Measurements from ENCODE around the gene ATP6V0E2. TPM values are rescaled to one million over a fixed set of nuclear protein-coding genes. Genes with fewer than 3 reads are reported as not detected.

ATP6V0E2 gene
- total RNA-seq, 2 donors from 2014 or later = 15.3 to 16.1 TPM

DNA sequence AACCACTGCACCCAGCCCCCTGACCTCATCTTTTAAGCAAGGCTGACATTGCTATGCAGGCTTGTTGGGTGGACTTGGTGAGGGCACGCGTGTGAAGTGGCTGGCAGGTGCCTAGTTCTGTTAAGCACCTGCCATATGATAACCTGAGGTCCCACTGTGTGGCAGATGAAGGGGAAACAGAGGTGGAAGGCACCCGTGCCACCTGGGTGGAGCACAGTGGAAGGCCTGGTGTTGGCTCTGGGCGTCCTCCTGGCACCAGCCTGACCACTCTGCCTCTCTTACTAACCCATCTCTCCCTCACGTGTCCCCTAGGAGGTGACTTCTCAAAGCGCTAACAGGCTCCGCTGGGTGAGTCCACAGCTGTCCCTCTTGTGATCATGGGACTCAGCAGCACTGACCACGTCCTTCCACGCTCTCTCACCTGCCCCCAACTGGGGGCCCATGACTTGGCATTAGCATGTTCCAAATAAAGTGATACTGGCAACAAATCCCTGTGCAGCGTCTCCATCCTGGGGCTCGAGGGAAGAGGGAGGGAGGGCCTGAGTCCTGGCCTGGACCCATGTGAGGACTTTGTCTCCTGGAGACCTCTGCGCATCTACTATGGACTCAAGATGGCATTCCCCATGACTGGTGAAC is 40.2 kb upstream of the ATP6V0E2 start:
- peaks cover 39% of the 10 kb centered on the region for H3K27me3 Mint-ChIP-seq (ENCODE audit: insufficient read depth)
- 82 to 88% methylated on average over 5 to 12 of the region's 12 CpGs for WGBS, 2 experiments (ENCODE audit: insufficient coverage in 1 of 2, insufficient read length in 1 of 2)

DNA sequence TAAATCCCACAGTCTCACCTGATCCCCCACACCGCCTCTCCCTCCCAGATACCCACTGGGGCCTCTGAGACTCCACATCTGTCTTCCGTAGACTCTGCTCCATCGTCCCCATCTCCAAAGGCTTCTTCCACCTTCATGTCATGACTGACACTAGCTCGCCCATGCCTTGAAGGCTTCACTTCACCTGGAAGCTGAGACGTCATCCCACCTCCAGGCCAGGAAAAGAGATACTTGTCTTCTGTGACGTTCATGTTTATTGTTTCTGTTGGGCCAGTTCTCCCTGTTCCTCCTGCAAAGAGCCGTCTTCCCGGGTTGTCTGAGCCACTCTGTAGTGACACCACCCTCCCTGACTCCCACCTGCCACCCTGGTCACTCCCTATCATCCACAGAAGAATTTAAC is 39.2 kb upstream of the ATP6V0E2 start:
- H3K4me3 Mint-ChIP-seq = no peak overlapping the region
- no peak overlapping the region for H3K27ac ChIP-seq (ENCODE audit: low read depth, low read length)
- H3K36me3 ChIP-seq (ENCODE audit: control insufficient read depth, insufficient read depth, low read length) = no peaks in the 10 kb centered on the region
- H3K27me3 Mint-ChIP-seq (ENCODE audit: insufficient read depth) = peaks cover 39% of the 10 kb centered on the region
- H3K9me3 ChIP-seq (ENCODE audit: control insufficient read depth, low read length) = no peaks in the 10 kb centered on the region
- H3K4me1 ChIP-seq (ENCODE audit: control insufficient read depth, insufficient read depth, low read length) = peaks cover 5% of the 10 kb centered on the region
- no peak overlapping the region for H3K4me3 ChIP-seq (ENCODE audit: low read length)
- H3K27me3 ChIP-seq (ENCODE audit: control insufficient read depth, insufficient read depth, low read length, poor library complexity, severe bottlenecking) = peaks cover 27% of the 10 kb centered on the region
- no peak for DNase-seq
- H3K9me3 Mint-ChIP-seq = no peaks in the 10 kb centered on the region
- no peak overlapping the region for H3K9ac ChIP-seq (ENCODE audit: extremely low read depth, low read length, poor library complexity, severe bottlenecking)
- H3K36me3 Mint-ChIP-seq (ENCODE audit: low read depth) = no peaks in the 10 kb centered on the region
- TF ChIP-seq, protein P1, sequence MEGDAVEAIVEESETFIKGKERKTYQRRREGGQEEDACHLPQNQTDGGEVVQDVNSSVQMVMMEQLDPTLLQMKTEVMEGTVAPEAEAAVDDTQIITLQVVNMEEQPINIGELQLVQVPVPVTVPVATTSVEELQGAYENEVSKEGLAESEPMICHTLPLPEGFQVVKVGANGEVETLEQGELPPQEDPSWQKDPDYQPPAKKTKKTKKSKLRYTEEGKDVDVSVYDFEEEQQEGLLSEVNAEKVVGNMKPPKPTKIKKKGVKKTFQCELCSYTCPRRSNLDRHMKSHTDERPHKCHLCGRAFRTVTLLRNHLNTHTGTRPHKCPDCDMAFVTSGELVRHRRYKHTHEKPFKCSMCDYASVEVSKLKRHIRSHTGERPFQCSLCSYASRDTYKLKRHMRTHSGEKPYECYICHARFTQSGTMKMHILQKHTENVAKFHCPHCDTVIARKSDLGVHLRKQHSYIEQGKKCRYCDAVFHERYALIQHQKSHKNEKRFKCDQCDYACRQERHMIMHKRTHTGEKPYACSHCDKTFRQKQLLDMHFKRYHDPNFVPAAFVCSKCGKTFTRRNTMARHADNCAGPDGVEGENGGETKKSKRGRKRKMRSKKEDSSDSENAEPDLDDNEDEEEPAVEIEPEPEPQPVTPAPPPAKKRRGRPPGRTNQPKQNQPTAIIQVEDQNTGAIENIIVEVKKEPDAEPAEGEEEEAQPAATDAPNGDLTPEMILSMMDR (conservative IDR thresholded peaks at IDR 0.05) = no peak
- 90 to 92% methylated on average over 8 of the region's 8 CpGs for WGBS, 2 experiments (ENCODE audit: insufficient coverage in 1 of 2, insufficient read length in 1 of 2)
- no peak overlapping the region for H3K27ac Mint-ChIP-seq
- peaks cover 16% of the 10 kb centered on the region for H3K4me1 Mint-ChIP-seq

More for the DNA sequence above, 40.2 kb upstream of the ATP6V0E2 start:
- H3K9ac ChIP-seq (ENCODE audit: extremely low read depth, low read length, poor library complexity, severe bottlenecking) = no peak overlapping the region
- H3K4me3 Mint-ChIP-seq = no peak overlapping the region
- DNase-seq = no peak
- peaks cover 27% of the 10 kb centered on the region for H3K27me3 ChIP-seq (ENCODE audit: control insufficient read depth, insufficient read depth, low read length, poor library complexity, severe bottlenecking)
- no peaks in the 10 kb centered on the region for H3K36me3 Mint-ChIP-seq (ENCODE audit: low read depth)
- TF ChIP-seq, protein P1 (conservative IDR thresholded peaks at IDR 0.05) = no peak
- no peak overlapping the region for H3K27ac ChIP-seq (ENCODE audit: low read depth, low read length)
- peaks cover 9% of the 10 kb centered on the region for H3K4me1 Mint-ChIP-seq
- H3K9me3 ChIP-seq (ENCODE audit: control insufficient read depth, low read length) = no peaks in the 10 kb centered on the region
- H3K27ac Mint-ChIP-seq = no peak overlapping the region
- H3K4me3 ChIP-seq (ENCODE audit: low read length) = no peak overlapping the region
- H3K36me3 ChIP-seq (ENCODE audit: control insufficient read depth, insufficient read depth, low read length) = no peaks in the 10 kb centered on the region
- H3K9me3 Mint-ChIP-seq = no peaks in the 10 kb centered on the region
- H3K4me1 ChIP-seq (ENCODE audit: control insufficient read depth, insufficient read depth, low read length) = no peaks in the 10 kb centered on the region

DNA sequence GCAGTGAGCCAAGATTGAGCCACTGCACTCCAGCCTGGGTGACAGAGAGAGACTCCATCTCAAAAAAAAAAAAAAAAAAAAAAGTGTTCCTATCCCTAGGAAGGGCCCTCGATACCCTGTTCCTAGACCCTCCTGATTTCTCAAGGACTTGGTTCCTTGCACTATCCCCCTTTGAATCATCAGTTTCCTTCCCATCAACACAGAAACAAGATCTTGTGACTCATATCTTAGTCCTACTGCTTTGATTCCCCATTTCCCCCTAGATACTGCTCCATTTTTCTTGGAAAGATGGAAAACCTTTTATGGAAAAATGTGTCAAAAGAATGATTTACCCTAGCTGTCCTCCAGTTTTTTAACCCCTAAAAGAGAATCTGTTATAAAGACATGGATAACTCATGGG is 37.3 kb upstream of the ATP6V0E2 start:
- Mint-ChIP-seq H3K9me3 (no peaks in the 10 kb centered on the region), H3K4me3 (no peak overlapping the region), H3K27me3 (ENCODE audit: insufficient read depth) (peaks cover 36% of the 10 kb centered on the region), H3K36me3 (ENCODE audit: low read depth) (no peaks in the 10 kb centered on the region), H3K4me1 (peaks cover 18% of the 10 kb centered on the region), H3K27ac (no peak overlapping the region)
- Histone ChIP-seq H3K9ac (ENCODE audit: extremely low read depth, low read length, poor library complexity, severe bottlenecking) (no peak overlapping the region), H3K27me3 (ENCODE audit: control insufficient read depth, insufficient read depth, low read length, poor library complexity, severe bottlenecking) (peaks cover 27% of the 10 kb centered on the region), H3K9me3 (ENCODE audit: control insufficient read depth, low read length) (no peaks in the 10 kb centered on the region), H3K4me1 (ENCODE audit: control insufficient read depth, insufficient read depth, low read length) (peaks cover 7% of the 10 kb centered on the region), H3K27ac (ENCODE audit: low read depth, low read length) (no peak overlapping the region), H3K36me3 (ENCODE audit: control insufficient read depth, insufficient read depth, low read length) (no peaks in the 10 kb centered on the region), H3K4me3 (ENCODE audit: low read length) (no peak overlapping the region)
- 86% methylated on average over 1 of the region's 1 CpG; no CpG with 5 or more reads in 1 of the 2 experiments for WGBS, 2 experiments (ENCODE audit: insufficient coverage in 1 of 2, insufficient read length in 1 of 2)
- DNase-seq = no peak
- TF ChIP-seq, protein P1 (conservative IDR thresholded peaks at IDR 0.05) = no peak

Data from endodermal cell (in vitro differentiated cells).